Measurements from ENCODE around the gene RABGGTA. TPM values are rescaled to one million over a fixed set of nuclear protein-coding genes. Genes with fewer than 3 reads are reported as not detected.

Gene RABGGTA
- total RNA-seq, 2 donors from 2014 or later, result 58.6 to 67.0 TPM

GRCh38 chr14:24289649-24290280 lies 18.4 kb upstream of the RABGGTA start:
- Mint-ChIP-seq H3K27ac (peak overlapping the region in 1 of 2 donors; percentile 71), H3K9me3 (no peaks in the 10 kb centered on the region)
- DNase-seq (ENCODE audit: low spot score in 2 of 2), result peak; percentile 43 to 83

GRCh38 chr14:24286996-24287395 lies 15.6 kb upstream of the RABGGTA start:
- Mint-ChIP-seq H3K27ac (no peak overlapping the region), H3K9me3 (no peaks in the 10 kb centered on the region)
- ATAC-seq, result no peak

More at GRCh38 chr14:24289649-24290280, 18.4 kb upstream of the RABGGTA start:
- ATAC-seq, result peak; percentile 98 to 99
- peaks cover 13 to 27% of the 10 kb centered on the region in 2 donors for H3K36me3 Mint-ChIP-seq

GRCh38 chr14:24285351-24285750 lies 14.0 kb upstream of the RABGGTA start:
- Mint-ChIP-seq H3K36me3 (peaks cover 1 to 4% of the 10 kb centered on the region in 2 donors), H3K27ac (no peak overlapping the region), H3K9me3 (no peaks in the 10 kb centered on the region)
- ATAC-seq, result no peak
- DNase-seq (ENCODE audit: low spot score in 2 of 2), result no peak

More at GRCh38 chr14:24286996-24287395, 15.6 kb upstream of the RABGGTA start:
- H3K36me3 Mint-ChIP-seq, result peaks cover 13 to 18% of the 10 kb centered on the region in 2 donors
- DNase-seq (ENCODE audit: low spot score in 2 of 2), result no peak

- Mint-ChIP-seq H3K27ac (no peak overlapping the region), H3K36me3 (no peaks in the 10 kb centered on the region), H3K9me3 (no peaks in the 10 kb centered on the region)
- ATAC-seq (no peak), DNase-seq (ENCODE audit: low spot score in 2 of 2) (no peak)
These were observed 13.2 kb upstream of the RABGGTA start for GRCh38 chr14:24284501-24285035.

GRCh38 chr14:24283796-24284460 lies 12.5 kb upstream of the RABGGTA start:
- H3K9me3 Mint-ChIP-seq, result no peaks in the 10 kb centered on the region

GRCh38 chr14:24282736-24283135 lies 11.3 kb upstream of the RABGGTA start:
- Mint-ChIP-seq H3K9me3 (peaks cover 0 to 8% of the 10 kb centered on the region in 2 donors), H3K27ac (no peak overlapping the region), H3K36me3 (peaks cover 4 to 8% of the 10 kb centered on the region in 2 donors)
- DNase-seq (ENCODE audit: low spot score in 2 of 2) (no peak), ATAC-seq (no peak)

More at GRCh38 chr14:24283796-24284460, 12.5 kb upstream of the RABGGTA start:
- H3K36me3 Mint-ChIP-seq, result no peaks in the 10 kb centered on the region
- no peak for ATAC-seq
- H3K27ac Mint-ChIP-seq, result no peak overlapping the region
- no peak for DNase-seq (ENCODE audit: low spot score in 2 of 2)

- ATAC-seq (no peak), DNase-seq (ENCODE audit: low spot score in 2 of 2) (no peak)
- Mint-ChIP-seq H3K27ac (no peak overlapping the region), H3K9me3 (peaks cover 0 to 8% of the 10 kb centered on the region in 2 donors), H3K36me3 (peaks cover 4 to 8% of the 10 kb centered on the region in 2 donors)
These were observed 10.2 kb upstream of the RABGGTA start for GRCh38 chr14:24281636-24282035.

- Mint-ChIP-seq H3K36me3 (peaks cover 4 to 8% of the 10 kb centered on the region in 2 donors), H3K27ac (peak overlapping the region in 1 of 2 donors; percentile 15), H3K9me3 (peaks cover 0 to 8% of the 10 kb centered on the region in 2 donors)
- no peak for ATAC-seq
- DNase-seq (ENCODE audit: low spot score in 2 of 2), result no peak
These were observed 9.5 kb upstream of the RABGGTA start for GRCh38 chr14:24280797-24281460.

GRCh38 chr14:24279301-24280186 lies 8.1 kb upstream of the RABGGTA start:
- Mint-ChIP-seq H3K36me3 (peaks cover 4 to 8% of the 10 kb centered on the region in 2 donors), H3K9me3 (peaks cover 0 to 8% of the 10 kb centered on the region in 2 donors), H3K27ac (peak overlapping the region; percentile 23 to 37)
- peak; percentile 77 to 98 for ATAC-seq
- DNase-seq (ENCODE audit: low spot score in 2 of 2), result peak; percentile 25 to 78

- peaks cover 4 to 8% of the 10 kb centered on the region in 2 donors for H3K36me3 Mint-ChIP-seq
- ATAC-seq (no peak), DNase-seq (ENCODE audit: low spot score in 2 of 2) (no peak)
- peak overlapping the region; percentile 23 to 73 for H3K27ac Mint-ChIP-seq
- peaks cover 0 to 8% of the 10 kb centered on the region in 2 donors for H3K9me3 Mint-ChIP-seq
These were observed 7.0 kb upstream of the RABGGTA start for GRCh38 chr14:24278424-24278823.

GRCh38 chr14:24277606-24278321 lies 6.4 kb upstream of the RABGGTA start:
- DNase-seq (ENCODE audit: low spot score in 2 of 2) (no peak), ATAC-seq (no peak)
- Mint-ChIP-seq H3K36me3 (peaks cover 4 to 8% of the 10 kb centered on the region in 2 donors), H3K9me3 (peaks cover 0 to 8% of the 10 kb centered on the region in 2 donors), H3K27ac (peak overlapping the region; percentile 23 to 45)

- H3K9me3 Mint-ChIP-seq, result peaks cover 0 to 8% of the 10 kb centered on the region in 2 donors
- DNase-seq (ENCODE audit: low spot score in 2 of 2) (no peak), ATAC-seq (no peak)
- peaks cover 4 to 8% of the 10 kb centered on the region in 2 donors for H3K36me3 Mint-ChIP-seq
- H3K27ac Mint-ChIP-seq, result no peak overlapping the region
These were observed 5.7 kb upstream of the RABGGTA start for GRCh38 chr14:24277071-24277470.

GRCh38 chr14:24274101-24274543 lies 2.7 kb upstream of the RABGGTA start:
- H3K36me3 Mint-ChIP-seq, result peaks cover 4 to 8% of the 10 kb centered on the region in 2 donors
- H3K27ac Mint-ChIP-seq, result peak overlapping the region; percentile 45 to 73
- peaks cover 0 to 8% of the 10 kb centered on the region in 2 donors for H3K9me3 Mint-ChIP-seq
- DNase-seq (ENCODE audit: low spot score in 2 of 2) (peak; percentile 54 to 70), ATAC-seq (peak; percentile 71 to 77)

GRCh38 chr14:24273422-24273998 lies 2.1 kb upstream of the RABGGTA start:
- ATAC-seq (no peak), DNase-seq (ENCODE audit: low spot score in 2 of 2) (no peak)
- Mint-ChIP-seq H3K36me3 (peaks cover 4 to 5% of the 10 kb centered on the region in 2 donors), H3K9me3 (peaks cover 0 to 4% of the 10 kb centered on the region in 2 donors), H3K27ac (peak overlapping the region; percentile 68 to 73)

GRCh38 chr14:24272467-24272866 lies 1.1 kb upstream of the RABGGTA start:
- Mint-ChIP-seq H3K27ac (peak overlapping the region; percentile 11 to 90), H3K9me3 (no peaks in the 10 kb centered on the region), H3K36me3 (no peaks in the 10 kb centered on the region)
- DNase-seq (ENCODE audit: low spot score in 2 of 2) (no peak), ATAC-seq (no peak)

Measured in activated naive CD4-positive, alpha-beta T cell treated with anti-CD3 and anti-CD28 coated beads, Interleukin-2, amount 50 U/mL, for 72 hours (primary cell).